HepG2 (cell line): ENCODE data around the gene MVK. TPM values are rescaled to one million over a fixed set of nuclear protein-coding genes. Genes with fewer than 3 reads are reported as not detected.

Experiments used
- ATAC-seq: fragments of 200-7000 bp; cut with Tn5 transposase; 3 replicates; pipeline ENCODE4 v1.9.1; 2020; ENCODE audit warnings: mild to moderate bottlenecking, moderate library complexity
- BruUV-seq: library from RNA; stranded (reverse); fragments of 400-500 nt; replicated peaks from 2 replicates; lab custom pipeline; 2021; lab: Mats Ljungman, UMichigan
- CTCF ChIA-PET: fragments of 300-600 bp; formaldehyde crosslinking; extraction: SDS; loops from one replicate; lab custom pipeline; 2021; ENCODE audit warnings: low total read pairs, inconsistent platforms, low intra/inter-chr PET ratio; lab: Yijun Ruan, JAX
- POLR2A ChIA-PET: fragments of 350-600 bp; sonication (Branson Sonifier 250); formaldehyde crosslinking; loops from one replicate; lab custom pipeline; 2020; ENCODE audit warnings: antibody characterized with exemption, inconsistent platforms; lab: Yijun Ruan, JAX
- DNase-seq: peaks from one replicate; pipeline ENCODE4 v3.0.0-alpha.2; 2015; ENCODE audit warnings: low spot score
- FAIRE-seq: peaks from 3 replicates; lab custom pipeline; 2011; peaks lifted over from hg19 to GRCh38; lab: Jason Lieb, UNC
- H2AFZ ChIP-seq: one replicate; pipeline ENCODE4 v1.6.1; 2011; ENCODE audit warnings: low read length, inconsistent platforms
- H3K27ac ChIP-seq: fragments of 300-600 bp; 3 replicates; pipeline ENCODE4 v1.8.0; 2011; ENCODE audit warnings: mixed run types, mild to moderate bottlenecking, mixed read lengths, low read length, inconsistent platforms; ENCODE audit not compliant: insufficient read depth; ENCODE audit errors: extremely low read length
- H3K27me3 ChIP-seq, 2 experiments: fragments of 200-600 bp in 1 of 2; 2 replicates in 1 of 2; 3 replicates in 1 of 2; pipeline versions ENCODE4 v1.6.0 to v1.8.0; 2011; ENCODE audit warnings: low read length in 2 of 2, mild to moderate bottlenecking in 2 of 2, moderate library complexity in 2 of 2, inconsistent platforms in 1 of 2; ENCODE audit not compliant: insufficient read depth in 2 of 2, control insufficient read depth in 1 of 2
- H3K36me3 ChIP-seq, 2 experiments: fragments of 200-600 bp in 1 of 2; replicated peaks in 1 of 2; 2 replicates in 1 of 2; 3 replicates in 1 of 2; pipeline versions ENCODE4 v1.5.1 to v1.8.0; 2011; ENCODE audit warnings: low read length in 2 of 2, inconsistent platforms in 1 of 2; ENCODE audit not compliant: insufficient read depth in 2 of 2, control insufficient read depth in 1 of 2
- H3K4me1 ChIP-seq: 2 replicates; pipeline ENCODE4 v1.5.1; 2012; ENCODE audit warnings: low read length, inconsistent platforms; ENCODE audit not compliant: insufficient read depth
- H3K4me2 ChIP-seq: 2 replicates; pipeline ENCODE4 v1.6.0; 2011; ENCODE audit warnings: low read depth, low read length, inconsistent platforms
- H3K4me3 ChIP-seq, 3 experiments: fragments of 200-600 bp in 1 of 3; sonication (generic), shearing (Covaris generic) in 1 of 3; replicated peaks in 1 of 3; 2 replicates each; pipeline ENCODE4 v1.5.1; 2011 to 2016; ENCODE audit warnings: low read length in 3 of 3, inconsistent platforms in 2 of 3, low read depth in 2 of 3, mild to moderate bottlenecking in 2 of 3, control low read depth in 1 of 3, mixed read lengths in 1 of 3; ENCODE audit not compliant: insufficient read depth in 1 of 3
- H3K79me2 ChIP-seq: one replicate; pipeline ENCODE4 v1.6.1; 2011; ENCODE audit warnings: low read length, inconsistent platforms; ENCODE audit not compliant: insufficient read depth
- H3K9ac ChIP-seq: 2 replicates; pipeline ENCODE4 v1.6.0; 2011; ENCODE audit warnings: mild to moderate bottlenecking, low read depth, low read length, inconsistent platforms; ENCODE audit not compliant: insufficient read depth
- H3K9me3 ChIP-seq: 2 replicates; pipeline ENCODE4 v1.5.1; 2012; ENCODE audit warnings: mild to moderate bottlenecking, low read length
- H4K20me1 ChIP-seq: 2 replicates; pipeline ENCODE4 v1.6.0; 2011; ENCODE audit warnings: inconsistent platforms, mild to moderate bottlenecking, low read length, moderate library complexity; ENCODE audit not compliant: insufficient read depth
- CSRNP2 ChIP-seq: sonication (generic); formaldehyde crosslinking; conservative IDR thresholded peaks from 2 replicates; pipeline ENCODE4 v1.8.0; 2022; ENCODE audit warnings: low read depth, missing genetic modification reagents
- GFI1 ChIP-seq: sonication (generic); formaldehyde crosslinking; IDR thresholded peaks from 2 replicates; pipeline ENCODE4 v1.5.0; 2020; ENCODE audit warnings: missing genetic modification reagents, mild to moderate bottlenecking, borderline replicate concordance
- NAIF1 ChIP-seq: sonication (generic); formaldehyde crosslinking; IDR thresholded peaks from 2 replicates; pipeline ENCODE4 v1.5.0; 2020; ENCODE audit warnings: mild to moderate bottlenecking, missing genetic modification reagents, borderline replicate concordance
- NFKBIZ ChIP-seq: IDR thresholded peaks from 2 replicates; pipeline ENCODE4 v1.6.1; 2018; ENCODE audit warnings: missing genetic modification reagents, missing compliant biosample characterization
- ZNF792 ChIP-seq: IDR thresholded peaks from 2 replicates; pipeline ENCODE4 v1.6.1; 2016
- WGBS: methylation state at CpG from one replicate; pipeline ENCODE4 v1.1.6; 2017; ENCODE audit warnings: low lambda C conversion rate; 5-methylcytosine and 5-hydroxymethylcytosine counted together
- in situ Hi-C: cut with HindIII; loops from 2 replicates; pipeline ENCODE4 v1.10.0; 2017; ENCODE audit warnings: low pct_unique_long_range_greater_than_20kb; ENCODE audit not compliant: extremely low pct_ligation_motif_present
- intact Hi-C: fragments of 100-400 bp; cut with micrococcal nuclease; formaldehyde crosslinking; loops from one replicate; pipeline ENCODE4 v1.10.0; 2022; ENCODE audit not compliant: unreplicated experiment
- polyA plus RNA-seq, 8 experiments: library from polyadenylated mRNA; depleted of rRNA in 3 of 8; stranded (reverse) in 7 of 8; unstranded in 1 of 8; fragments of >200 nt; fragmentation: Illumina TruSeq in 4 of 8; extraction: Trizol in 4 of 8; gene quantifications; 2 replicates each; pipeline versions ENCODE4 v1.2.1 to v1.2.3, GENCODE V29; 2011 to 2016; ENCODE audit warnings: low read depth in 4 of 8, missing spikeins in 1 of 8, mixed read lengths in 1 of 8; ENCODE audit not compliant: insufficient read depth in 1 of 8
- total RNA-seq, 5 experiments: library from RNA; depleted of rRNA; stranded (reverse); fragments of >200 nt; fragmentation: Illumina TruSeq; extraction: Trizol; gene quantifications; 2 replicates each; pipeline ENCODE4 v1.2.3, GENCODE V29; 2016; ENCODE audit warnings: low read depth in 1 of 5
- TF ChIP-seq, protein P1 (sequence below): sonication (generic); formaldehyde crosslinking; IDR thresholded peaks from 2 replicates; pipeline ENCODE4 v1.8.0; 2022; ENCODE audit warnings: missing genetic modification reagents, mild to moderate bottlenecking, borderline replicate concordance

The MVK gene
- total and polyA plus RNA-seq, 2 of the 13 experiments (the other 11 are each of a cell fraction or from before 2014, with no cell fraction given): 11.6 to 66.9 TPM

- no peak for TF ChIP-seq CSRNP2 (CRISPR knock-in tag)
Measured at GRCh38 chr12:109538191-109538863, 35.3 kb upstream of the MVK start (continued).

DNA sequence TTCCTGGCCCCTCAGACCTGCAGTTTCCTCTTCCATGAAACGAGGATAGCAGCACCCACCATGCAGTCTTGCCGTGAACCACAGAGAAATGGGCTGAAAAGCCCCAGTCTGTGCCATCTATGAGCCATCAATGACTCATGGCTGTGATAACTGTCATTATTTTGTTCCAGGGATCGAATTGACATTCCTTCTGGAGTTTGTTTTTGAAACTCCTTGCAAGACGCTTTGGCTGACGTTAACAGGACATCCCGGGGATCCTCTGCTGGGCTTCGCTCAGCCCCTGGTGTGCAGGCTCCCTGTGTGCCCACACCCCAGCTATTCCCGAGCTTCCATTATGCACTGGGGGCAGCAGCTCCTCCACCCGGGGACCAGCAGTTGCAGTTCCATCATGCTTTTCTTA, 34.1 kb upstream of the MVK start:
- TF ChIP-seq NFKBIZ (CRISPR knock-in tag): no peak
- TF ChIP-seq NAIF1 (CRISPR knock-in tag): no peak
- TF ChIP-seq, protein P1, sequence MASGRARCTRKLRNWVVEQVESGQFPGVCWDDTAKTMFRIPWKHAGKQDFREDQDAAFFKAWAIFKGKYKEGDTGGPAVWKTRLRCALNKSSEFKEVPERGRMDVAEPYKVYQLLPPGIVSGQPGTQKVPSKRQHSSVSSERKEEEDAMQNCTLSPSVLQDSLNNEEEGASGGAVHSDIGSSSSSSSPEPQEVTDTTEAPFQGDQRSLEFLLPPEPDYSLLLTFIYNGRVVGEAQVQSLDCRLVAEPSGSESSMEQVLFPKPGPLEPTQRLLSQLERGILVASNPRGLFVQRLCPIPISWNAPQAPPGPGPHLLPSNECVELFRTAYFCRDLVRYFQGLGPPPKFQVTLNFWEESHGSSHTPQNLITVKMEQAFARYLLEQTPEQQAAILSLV (CRISPR knock-in tag): no peak
- TF ChIP-seq ZNF792 (CRISPR knock-in tag): no peak
- no peak for TF ChIP-seq GFI1 (CRISPR knock-in tag)
- no peak for DNase-seq
- Histone ChIP-seq H3K4me1 (peaks cover 23% of the 10 kb centered on the region), H4K20me1 (no peaks in the 10 kb centered on the region), H2AFZ (no peak overlapping the region), H3K9ac (no peak overlapping the region), H3K79me2 (no peaks in the 10 kb centered on the region), H3K27ac (no peak overlapping the region), H3K36me3 (no peaks in the 10 kb centered on the region), H3K27me3 (no peaks in the 10 kb centered on the region; a peak in 1 of 5 replicates), H3K4me2 (no peak overlapping the region), H3K9me3 (no peaks in the 10 kb centered on the region), H3K4me3 (no peak overlapping the region)
- CTCF ChIA-PET: no interaction called here
- POLR2A ChIA-PET: no interaction called here
- no peak for ATAC-seq
- BruUV-seq: no TSS peak
- FAIRE-seq: no peak
- 90% methylated on average over 5 of the region's 9 CpGs for WGBS
- in situ Hi-C loops (no loop called here), intact Hi-C loops (no loop called here)
